ENCODE measurements around the gene CBFA2T3. TPM values are rescaled to one million over a fixed set of nuclear protein-coding genes. Genes with fewer than 3 reads are reported as not detected.

The CBFA2T3 gene
- total RNA-seq, 1 experiment from 2014 or later = 2.9 TPM

GRCh38 chr16:88964636-88965035 lies 12.4 kb downstream of the CBFA2T3 start:
- H3K9me3 ChIP-seq (ENCODE audit: control insufficient read depth, low read depth, low read length) = no peaks in the 10 kb centered on the region
- no peak overlapping the region for H3K27ac Mint-ChIP-seq
- H4K20me1 ChIP-seq (ENCODE audit: control insufficient read depth, insufficient read depth, insufficient read length) = no peaks in the 10 kb centered on the region
- H2AK5ac ChIP-seq (ENCODE audit: insufficient read length, low read length) = no peak overlapping the region
- H3T11ph ChIP-seq (ENCODE audit: low read length) = no peak overlapping the region
- no peak overlapping the region for H2BK12ac ChIP-seq (ENCODE audit: insufficient read length, low read depth, low read length)
- TF ChIP-seq, protein P1, sequence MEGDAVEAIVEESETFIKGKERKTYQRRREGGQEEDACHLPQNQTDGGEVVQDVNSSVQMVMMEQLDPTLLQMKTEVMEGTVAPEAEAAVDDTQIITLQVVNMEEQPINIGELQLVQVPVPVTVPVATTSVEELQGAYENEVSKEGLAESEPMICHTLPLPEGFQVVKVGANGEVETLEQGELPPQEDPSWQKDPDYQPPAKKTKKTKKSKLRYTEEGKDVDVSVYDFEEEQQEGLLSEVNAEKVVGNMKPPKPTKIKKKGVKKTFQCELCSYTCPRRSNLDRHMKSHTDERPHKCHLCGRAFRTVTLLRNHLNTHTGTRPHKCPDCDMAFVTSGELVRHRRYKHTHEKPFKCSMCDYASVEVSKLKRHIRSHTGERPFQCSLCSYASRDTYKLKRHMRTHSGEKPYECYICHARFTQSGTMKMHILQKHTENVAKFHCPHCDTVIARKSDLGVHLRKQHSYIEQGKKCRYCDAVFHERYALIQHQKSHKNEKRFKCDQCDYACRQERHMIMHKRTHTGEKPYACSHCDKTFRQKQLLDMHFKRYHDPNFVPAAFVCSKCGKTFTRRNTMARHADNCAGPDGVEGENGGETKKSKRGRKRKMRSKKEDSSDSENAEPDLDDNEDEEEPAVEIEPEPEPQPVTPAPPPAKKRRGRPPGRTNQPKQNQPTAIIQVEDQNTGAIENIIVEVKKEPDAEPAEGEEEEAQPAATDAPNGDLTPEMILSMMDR (conservative IDR thresholded peaks at IDR 0.05) = no peak
- no peak overlapping the region for H2BK15ac ChIP-seq (ENCODE audit: low read depth, low read length)
- H3K79me1 ChIP-seq (ENCODE audit: insufficient read depth, low read depth, low read length, poor library complexity, severe bottlenecking) = no peaks in the 10 kb centered on the region
- H3K18ac ChIP-seq (ENCODE audit: insufficient read length, low read depth, low read length) = no peak overlapping the region
- no peak overlapping the region for H3K56ac ChIP-seq (ENCODE audit: insufficient read length, low read depth, low read length)
- no peak overlapping the region for H3K4me2 ChIP-seq (ENCODE audit: insufficient read depth, insufficient read length, low read length)
- H3K4ac ChIP-seq (ENCODE audit: low read depth, low read length) = no peak overlapping the region
- H3K9ac ChIP-seq (ENCODE audit: extremely low read depth, insufficient read length, low read length) = no peak overlapping the region
- no peaks in the 10 kb centered on the region for H3K27me3 ChIP-seq (ENCODE audit: insufficient read depth, low read length)
- H3K4me3 Mint-ChIP-seq = no peak overlapping the region
- H3K27ac ChIP-seq (ENCODE audit: insufficient read length, low read depth, low read length) = no peak overlapping the region
- no peak overlapping the region for H4K91ac ChIP-seq (ENCODE audit: insufficient read length, low read depth, low read length)
- no peaks in the 10 kb centered on the region for H3K4me1 ChIP-seq (ENCODE audit: insufficient read depth, low read length)
- no peak for DNase-seq
- no peaks in the 10 kb centered on the region for H3K36me3 Mint-ChIP-seq (ENCODE audit: insufficient read depth in 1 of 3, low read depth in 3 of 3)
- no peak overlapping the region for H3K23ac ChIP-seq (ENCODE audit: insufficient read length, low read depth, low read length)
- H2BK5ac ChIP-seq (ENCODE audit: insufficient read length, low read length) = no peak overlapping the region
- H2BK20ac ChIP-seq (ENCODE audit: low read depth, low read length, poor library complexity, severe bottlenecking) = no peak overlapping the region
- no peak overlapping the region for H3K14ac ChIP-seq (ENCODE audit: insufficient read depth, low read length)
- H3K27me3 Mint-ChIP-seq (ENCODE audit: low read depth) = peaks cover 6% of the 10 kb centered on the region
- H4K8ac ChIP-seq (replicated peaks; ENCODE audit: insufficient read length, low read depth, low read length) = no peak overlapping the region
- no peak overlapping the region for H4K5ac ChIP-seq (ENCODE audit: insufficient read length, low read depth, low read length)
- H3K9me3 Mint-ChIP-seq = peaks cover 0 to 2% of the 10 kb centered on the region in 2 experiments; a peak in 3 of 5 replicates
- H3K23me2 ChIP-seq (ENCODE audit: insufficient read length, low read depth, low read length, poor library complexity, severe bottlenecking) = no peaks in the 10 kb centered on the region
- H3K79me2 ChIP-seq (ENCODE audit: insufficient read depth, low read length) = no peaks in the 10 kb centered on the region
- no peak overlapping the region for H2AFZ ChIP-seq (ENCODE audit: low read length)
- H2BK120ac ChIP-seq (ENCODE audit: low read depth, low read length, poor library complexity, severe bottlenecking) = no peak overlapping the region
- H3K4me1 Mint-ChIP-seq = no peaks in the 10 kb centered on the region

Data from H9 (cell line).